ENCODE results near the gene USP6NL.

DNA sequence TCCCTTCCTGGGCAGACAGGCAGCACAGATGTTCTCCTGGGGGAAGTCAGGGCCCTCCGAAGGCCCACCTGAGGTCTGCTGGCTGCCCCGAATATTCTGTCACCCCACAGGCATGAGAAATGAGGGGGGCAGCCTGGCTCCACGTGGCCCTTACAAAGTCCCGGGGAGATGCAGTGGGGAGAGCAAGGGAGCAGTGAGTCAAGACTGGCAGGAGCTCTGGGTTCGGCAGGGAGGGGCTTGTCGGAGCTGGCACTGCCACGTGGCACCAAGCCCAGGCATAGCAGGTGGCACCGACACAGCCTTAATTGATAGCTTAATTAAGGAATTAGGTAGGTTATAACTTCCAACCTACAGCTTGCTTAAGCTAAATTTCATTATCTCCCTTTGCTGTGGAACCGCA is 163.9 kb downstream of the USP6NL start:
- TF ChIP-seq CTCF (IDR thresholded peaks at IDR 0.05), result no peak
- no peak for TF ChIP-seq POLR2A (IDR thresholded peaks at IDR 0.05)

Data from testis (tissue), 2 donors.